NCI-H446 (cell line): ENCODE results near the gene PALLD.
A peak's percentile ranks its signal among the peaks of the same experiment; 100 is the strongest.
"Not testable (repeated sequence)": the region's sequence is repeated elsewhere in the genome, so short reads cannot be mapped to it uniquely, and the experiment has no call there.

Source experiments
- DNase-seq, 2 experiments: peaks; one replicate each; lab custom pipeline; 2025; lab: John Stamatoyannopoulos, UW

The PALLD gene

DNA sequence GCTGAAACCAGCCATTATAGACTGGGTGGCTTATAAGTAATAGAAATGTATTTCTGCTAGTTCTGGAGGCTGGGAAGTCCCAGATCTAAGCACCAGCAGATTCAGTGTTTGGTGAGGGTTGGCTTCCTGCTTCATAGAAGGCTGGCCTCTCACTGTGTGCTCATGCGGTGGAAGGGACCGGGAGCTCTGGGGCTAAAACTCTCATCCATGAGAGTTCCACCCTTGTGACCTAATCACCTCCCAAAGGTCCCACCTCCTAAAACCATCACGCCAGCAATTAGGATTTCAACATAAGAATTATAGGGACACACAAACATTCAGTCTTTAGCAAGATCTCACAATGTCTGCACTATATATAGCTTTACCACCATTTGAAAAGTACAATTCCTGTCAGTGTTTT lies 298.0 kb downstream of the PALLD start:
- DNase-seq, result no peak

DNA sequence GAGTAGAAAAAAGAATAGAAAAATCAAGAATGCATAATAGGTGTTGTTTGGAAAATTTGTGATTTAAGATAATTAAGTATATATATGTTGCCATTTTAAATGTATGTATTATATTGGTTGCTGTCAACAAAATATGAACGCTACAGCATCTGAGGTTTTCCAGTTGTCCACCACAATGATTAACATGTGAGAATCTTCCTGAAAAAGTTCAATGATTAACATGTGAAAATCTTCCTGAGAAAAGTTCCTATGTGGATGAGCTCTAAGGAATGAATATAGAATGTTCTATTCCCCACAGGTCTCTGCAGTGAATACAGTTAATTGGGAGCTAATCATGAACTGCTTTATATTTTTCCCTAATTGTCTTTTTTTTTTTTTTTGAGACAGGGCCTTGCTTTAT lies 298.5 kb downstream of the PALLD start:
- DNase-seq, result no peak

DNA sequence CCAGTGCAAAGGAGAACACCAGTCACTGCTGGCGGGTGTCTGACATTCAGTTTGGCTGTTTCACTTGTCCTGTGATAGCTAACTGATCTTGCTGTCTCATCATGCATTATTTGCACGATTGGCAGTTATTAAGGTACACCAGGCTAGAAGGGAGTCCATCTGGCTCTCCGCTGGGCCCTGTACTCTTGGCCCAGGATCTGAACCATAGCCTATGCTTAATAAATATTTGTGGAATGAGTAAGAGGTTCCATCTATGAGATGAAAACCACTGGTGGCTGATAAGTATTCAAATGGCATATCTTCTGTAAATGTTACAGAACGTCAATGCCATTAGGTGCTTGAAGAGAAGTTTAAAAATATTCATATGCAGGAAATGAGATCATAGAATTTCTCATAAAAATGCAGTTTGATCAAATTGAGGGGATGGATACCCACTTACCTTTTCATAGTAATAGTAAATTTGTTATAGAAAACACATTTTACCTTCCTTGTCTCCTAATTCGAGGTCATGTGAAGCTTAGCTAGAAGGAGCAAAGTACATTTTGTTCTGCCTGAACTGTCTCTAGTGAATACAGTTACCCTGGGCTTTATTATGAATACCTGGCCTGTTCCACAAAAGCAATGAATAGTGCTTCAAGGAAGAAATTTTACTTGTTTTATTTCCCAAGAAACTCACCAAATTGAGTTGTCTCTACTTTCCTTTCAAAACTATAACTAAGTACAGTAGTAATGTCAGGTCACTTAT lies 299.7 kb downstream of the PALLD start:
- peak; percentile 18 to 75 for DNase-seq

DNA sequence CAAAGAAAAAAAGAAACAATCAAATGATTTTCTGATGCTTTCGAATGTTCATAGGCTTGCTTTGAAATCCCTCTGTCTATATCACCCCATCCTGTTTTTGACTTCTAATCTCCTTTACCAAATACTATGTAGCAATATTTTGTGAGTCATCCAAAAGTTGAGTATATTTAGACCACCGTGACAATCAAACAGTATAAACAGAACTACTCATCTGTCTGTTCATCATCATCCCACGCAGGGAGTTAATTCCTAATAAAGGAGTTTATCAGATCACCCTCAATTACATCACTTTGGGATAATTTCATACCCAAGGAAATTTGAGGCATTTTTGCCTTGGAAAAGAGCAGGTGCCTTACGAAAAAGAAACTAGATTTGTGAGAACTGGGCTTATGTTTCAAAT lies 300.3 kb downstream of the PALLD start:
- DNase-seq, result no peak

DNA sequence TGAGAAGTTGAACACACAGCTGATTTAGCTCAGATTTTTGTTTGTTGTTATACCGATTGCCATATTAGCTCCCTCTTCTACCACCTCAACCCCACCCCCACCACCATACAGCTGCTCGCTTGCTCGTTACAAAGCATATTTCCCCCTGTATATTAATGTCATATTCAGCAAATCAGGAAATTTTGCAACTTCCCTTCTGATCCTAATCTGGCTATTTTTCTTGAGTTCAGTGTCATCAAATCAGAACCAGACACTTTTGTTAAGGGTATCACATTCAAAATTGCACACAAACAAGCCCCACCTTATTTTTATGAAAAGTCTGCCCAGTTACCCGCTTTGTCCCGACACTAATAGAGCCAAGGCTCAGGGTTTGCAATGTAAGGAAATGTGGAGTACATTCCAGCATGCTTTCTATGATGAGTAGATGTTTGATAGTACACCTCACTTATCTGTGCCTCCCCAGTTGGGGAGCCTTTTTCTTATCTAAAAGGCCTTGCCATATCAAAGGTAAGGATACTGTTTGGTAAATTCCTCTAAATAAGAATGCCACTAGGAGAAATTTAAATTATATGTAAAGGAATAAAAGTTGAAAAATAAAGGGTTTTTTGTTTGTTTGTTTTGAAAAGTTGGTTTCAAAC lies 301.0 kb downstream of the PALLD start:
- DNase-seq, result no peak

DNA sequence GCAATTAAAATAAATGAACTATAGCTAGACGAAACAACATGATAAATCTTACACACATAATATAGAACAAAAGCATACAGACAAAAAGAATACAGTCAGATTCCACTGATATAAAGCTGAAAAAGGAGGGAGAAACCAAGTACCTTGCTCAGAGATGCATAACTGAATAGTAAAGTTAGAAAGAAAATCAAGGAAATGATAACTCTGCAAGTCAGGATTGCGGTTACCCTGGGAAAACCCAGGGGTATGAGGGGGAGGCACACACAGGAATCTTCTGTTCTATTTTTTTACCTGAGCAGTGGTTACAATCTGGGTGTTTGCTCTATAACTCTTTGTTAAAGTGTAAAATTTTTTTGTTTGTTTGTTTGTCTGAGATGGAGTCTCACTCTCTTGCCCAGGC lies 304.1 kb downstream of the PALLD start:
- no peak for DNase-seq

DNA sequence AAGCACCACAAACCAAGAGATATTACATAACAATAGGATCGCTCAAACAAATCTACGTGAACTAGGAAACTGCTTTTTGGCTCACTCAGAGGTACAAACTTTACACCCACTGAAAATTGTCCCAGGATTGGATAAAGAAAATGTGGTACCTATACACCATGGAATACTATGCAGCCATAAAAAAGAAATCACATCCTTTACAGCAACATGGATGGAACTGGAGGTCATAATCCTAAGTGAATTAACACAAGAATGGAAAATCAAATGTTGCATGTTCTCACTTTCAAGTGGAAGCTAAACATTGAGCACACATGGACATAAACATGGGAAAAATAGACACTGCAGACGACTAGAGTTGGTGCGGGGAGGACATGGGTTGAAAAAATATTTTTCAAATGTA lies 305.4 kb downstream of the PALLD start:
- no peak for DNase-seq

DNA sequence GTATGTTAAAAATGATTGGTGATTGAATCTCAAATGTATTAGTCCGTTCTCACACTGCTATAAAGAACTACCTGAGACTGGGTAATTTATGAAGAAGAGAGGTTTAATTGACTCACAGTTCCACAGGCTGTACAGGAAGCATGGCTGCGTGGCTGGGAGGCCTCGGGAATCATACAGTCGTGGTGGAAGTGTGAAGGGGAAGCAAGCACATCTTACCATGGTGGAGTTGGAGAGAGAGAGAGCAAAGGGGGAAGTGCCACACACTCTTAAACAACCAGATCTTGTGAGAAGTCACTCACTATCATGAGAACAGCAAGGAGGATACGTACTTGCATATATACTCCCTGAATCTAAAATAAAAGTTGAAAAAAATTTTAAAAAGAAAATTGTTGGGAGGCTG lies 306.2 kb downstream of the PALLD start:
- DNase-seq, result not testable (repeated sequence)

DNA sequence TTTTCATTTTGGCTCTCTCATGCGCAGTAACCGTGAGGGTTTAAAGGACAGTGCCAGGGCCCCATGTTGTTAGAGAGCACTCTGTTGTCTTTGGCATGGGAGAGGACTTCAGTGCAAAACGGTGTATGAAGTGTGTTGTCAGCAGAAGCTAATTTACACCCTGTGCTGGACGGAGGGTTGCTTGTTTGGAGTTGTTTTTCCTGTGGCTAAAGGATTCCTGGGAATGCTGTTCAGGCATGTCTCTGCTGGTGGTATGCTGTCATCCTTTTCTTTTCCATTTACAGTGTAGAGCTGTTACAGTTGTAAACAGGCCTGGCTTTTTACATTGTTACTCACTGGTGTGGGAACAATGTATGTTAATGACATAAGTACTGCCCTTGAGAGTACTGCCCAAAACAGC lies 306.9 kb downstream of the PALLD start:
- DNase-seq, result peak in 1 of 2 experiments; percentile 63

DNA sequence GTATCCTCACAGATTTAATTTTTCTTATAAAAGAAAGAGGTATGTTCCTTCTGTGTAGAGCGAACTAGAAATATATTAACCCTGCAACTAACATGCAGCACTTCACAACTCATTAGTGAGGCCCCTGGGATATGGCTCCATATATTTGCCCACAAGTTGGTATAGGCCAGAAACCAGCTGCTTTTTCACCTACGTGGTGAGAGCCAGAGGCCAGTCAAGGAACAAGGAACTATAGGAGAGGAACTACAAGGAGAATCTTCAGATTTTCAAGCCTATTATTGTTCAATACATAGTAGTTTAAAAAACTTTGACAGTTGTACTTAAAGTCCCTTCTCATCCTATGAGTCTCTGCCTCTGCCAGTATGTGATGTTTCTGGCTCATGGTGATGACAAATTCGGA lies 307.3 kb downstream of the PALLD start:
- no peak for DNase-seq

DNA sequence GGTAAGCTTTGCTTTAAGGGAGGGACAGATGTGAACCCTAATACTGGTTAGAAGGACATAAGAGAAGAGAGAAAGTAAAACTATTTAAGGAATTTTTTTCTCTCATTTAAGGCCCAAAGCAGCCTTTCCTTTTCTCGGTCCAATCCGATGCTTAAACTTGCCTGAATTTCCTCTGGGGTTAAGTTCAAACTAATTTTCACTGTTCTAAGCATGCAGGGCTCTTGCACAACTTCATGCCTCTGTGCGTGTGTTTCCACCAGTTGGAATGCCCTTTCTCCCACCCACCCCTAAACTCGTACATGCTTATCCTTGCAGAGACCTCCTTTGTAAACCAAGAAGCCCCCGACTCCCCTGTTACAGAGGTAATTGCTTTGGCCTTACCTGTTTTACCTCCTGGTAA lies 308.5 kb downstream of the PALLD start:
- DNase-seq, result no peak

DNA sequence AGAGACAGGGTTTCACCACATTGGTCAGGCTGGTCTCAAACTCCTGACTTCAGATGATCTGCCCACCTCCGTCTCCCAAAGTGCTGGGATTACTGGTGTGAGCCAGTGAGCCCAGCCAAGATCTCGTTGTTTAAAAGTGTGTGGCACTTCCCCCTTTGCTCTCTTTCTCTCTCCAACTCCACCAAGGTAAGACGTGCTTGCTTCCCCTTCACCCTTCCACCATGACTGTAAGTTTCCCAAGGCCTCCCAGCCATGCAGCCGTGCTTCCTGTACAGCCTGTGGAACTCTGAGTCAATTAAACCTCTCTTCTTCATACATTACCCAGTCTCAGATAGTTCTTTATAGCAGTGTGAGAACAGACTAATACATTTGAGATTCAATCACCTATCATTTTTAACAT lies 309.4 kb downstream of the PALLD start:
- not testable (repeated sequence) for DNase-seq

DNA sequence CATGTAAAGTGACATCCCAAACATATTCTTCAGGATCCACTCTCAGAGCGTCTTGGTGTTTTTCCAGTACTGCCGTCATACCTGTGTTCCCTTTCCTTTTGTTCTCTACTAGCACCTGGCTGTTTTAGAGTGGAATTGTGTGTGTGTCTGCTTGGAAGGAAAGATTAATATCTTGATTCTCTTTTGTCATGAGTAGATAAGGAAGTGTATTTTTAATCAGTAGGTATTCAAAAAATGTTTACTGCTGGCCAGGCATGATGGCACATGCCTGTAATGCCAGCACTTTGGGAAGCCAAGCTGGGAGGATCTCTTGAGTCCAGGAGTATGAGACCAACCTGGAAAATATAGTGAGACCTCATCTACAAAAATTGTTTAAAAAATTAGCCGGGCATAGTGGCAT lies 314.4 kb downstream of the PALLD start:
- no peak for DNase-seq

DNA sequence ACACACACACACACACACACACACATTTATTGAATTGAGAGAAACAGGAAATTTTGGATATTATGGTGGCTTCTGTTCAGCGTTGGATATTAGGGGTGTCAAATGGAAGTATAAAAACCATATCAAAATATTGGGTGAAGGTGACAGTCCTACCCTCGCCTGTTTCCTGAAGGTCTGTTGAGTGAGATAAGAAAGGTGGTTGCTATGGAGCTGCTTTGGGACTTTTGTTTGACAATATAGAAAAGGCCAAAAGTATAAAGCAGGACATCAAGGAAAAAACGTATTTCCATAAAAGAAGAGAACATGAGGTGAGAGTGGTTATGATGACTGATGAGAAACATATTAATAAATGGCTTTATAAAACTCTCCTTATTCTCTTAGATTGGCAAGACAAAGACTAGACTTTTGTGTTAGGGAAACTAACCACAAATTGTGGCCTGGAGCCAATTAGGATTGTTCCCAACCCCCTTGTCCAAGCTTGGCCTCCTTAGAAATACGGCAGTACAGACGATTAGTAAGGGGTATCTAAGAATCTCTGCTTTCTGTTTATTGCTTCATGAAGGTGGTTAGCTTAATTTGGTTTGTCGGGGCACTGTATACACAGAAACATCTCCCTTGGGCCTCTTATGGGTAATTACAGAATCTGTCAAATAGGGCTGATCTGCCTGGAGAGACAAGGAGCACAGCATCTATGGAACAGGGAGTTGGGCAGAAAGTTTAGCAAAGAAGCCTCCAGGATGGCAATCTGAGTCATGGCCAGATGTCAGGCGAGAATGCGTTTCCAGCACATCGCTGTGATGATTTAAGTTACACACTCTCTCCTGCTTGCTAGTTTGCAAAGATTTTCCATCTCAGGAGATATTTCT lies 315.2 kb downstream of the PALLD start:
- no peak for DNase-seq

DNA sequence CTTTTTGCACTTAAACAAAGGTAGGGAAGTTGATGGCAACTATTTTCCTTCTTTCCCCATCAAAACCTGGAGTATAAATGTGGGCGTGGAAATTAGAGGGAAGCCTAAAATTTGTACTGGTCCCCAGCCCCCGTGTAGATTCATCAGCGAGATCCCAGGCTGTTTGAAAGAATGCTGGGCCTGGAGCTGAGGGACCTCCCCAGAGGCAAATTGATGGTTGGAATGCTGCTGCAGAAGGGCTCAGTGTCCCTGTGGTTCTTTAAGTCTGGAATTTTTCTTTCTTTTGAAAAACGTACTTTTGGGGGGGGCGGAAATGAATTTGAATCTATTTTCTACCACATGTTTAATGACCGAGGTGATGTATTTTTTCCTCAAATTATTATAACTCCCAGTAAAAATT lies 316.0 kb downstream of the PALLD start:
- DNase-seq, result no peak

DNA sequence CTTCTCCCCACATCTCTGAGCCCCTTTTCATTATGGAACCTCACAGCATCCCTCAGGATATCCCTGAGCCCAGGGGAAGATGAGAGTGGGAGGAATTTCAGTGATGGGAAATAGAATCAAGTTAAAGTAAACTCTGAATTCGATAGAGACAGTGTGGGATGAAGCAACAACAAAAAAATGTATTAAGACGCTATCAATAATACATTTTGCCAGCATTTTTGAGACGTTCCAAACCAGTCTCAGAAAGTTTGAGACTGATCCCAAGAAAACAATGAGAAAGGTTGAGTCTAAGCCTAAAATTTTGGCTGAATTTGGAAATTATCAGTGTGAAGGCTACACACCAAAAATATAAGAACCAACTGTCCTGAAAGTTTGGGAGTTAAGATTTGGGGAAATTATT lies 317.0 kb downstream of the PALLD start:
- DNase-seq, result no peak

DNA sequence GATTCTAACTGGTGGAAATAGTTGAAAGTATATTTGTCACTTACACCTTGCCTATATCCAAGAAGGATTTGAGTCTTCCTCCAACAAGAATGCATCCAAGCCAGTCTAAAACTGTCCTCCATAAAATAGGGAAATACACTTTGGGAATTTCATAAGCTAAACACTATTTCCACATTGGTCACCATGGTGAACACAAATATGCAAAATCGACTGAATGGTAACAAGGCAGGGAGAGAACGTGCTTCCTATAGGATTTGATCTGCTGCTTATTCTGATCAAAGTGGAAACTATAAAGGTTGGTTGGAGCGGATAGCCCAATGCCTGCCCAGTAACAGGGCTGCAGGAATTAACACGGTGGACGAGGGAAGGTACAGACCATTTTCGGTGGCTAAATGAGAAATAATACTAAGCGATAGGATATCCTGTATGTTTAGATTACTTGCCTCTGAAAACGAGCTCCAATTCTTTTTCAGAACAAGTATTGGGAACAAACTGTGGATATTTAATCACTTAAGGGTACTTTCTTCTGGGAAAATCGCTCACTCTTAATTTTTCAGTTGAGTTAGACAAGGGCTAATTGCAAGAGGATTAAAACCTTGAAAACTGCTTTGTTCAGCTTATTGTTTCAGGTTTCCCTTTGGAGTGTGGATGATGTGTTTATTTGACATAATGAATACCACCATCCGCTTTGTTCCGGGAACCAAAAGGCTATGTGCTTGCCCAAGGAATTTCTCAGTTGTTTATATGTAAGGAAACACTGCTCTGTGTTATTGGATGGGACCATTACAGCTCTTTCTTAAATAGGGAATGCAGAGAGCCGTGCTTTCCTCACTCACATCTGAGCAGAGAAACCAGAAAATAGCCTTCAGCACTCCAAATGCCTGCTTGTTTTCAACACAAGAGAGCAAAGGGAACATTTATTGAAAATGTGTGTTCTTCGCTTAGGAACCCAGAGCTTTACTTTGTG lies 318.8 kb downstream of the PALLD start:
- no peak for DNase-seq

DNA sequence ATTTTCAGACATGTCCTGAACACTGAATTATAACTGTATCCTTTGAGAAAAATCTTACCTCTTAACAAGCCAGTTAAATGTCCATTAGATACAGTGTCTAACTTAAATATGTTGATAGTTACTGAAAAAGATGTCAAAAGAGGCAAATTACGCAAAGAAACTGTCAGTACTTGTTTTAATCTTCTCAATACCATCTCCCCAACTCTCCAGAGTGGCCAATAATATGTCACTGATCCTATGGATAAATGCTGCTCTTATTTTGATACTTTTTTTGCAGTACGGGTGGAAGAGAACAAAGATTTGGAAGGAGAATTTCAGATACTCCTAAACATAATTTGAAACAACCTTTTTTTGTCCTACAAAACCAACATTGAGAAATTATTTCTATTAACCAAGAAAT lies 320.5 kb downstream of the PALLD start:
- peak in 1 of 2 experiments; percentile 6 for DNase-seq

DNA sequence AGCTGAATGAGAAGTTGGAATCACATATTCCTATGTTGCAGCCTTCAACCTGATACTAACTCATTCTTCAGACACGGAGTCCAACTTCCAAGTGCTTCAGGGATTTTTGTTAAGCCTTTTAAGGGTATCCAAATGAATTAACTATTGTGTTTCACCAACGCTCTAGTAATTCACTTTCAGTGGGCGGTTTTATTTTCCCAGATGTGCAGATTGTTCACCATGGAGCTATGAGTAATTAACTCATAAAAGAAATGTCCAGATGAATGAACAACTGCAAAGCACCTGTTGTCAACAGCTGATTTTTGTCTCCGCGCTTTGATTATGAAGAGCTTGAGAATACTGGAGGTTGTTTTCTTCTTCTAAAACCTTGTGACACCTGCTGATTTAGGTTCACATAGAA lies 325.6 kb downstream of the PALLD start:
- no peak for DNase-seq

DNA sequence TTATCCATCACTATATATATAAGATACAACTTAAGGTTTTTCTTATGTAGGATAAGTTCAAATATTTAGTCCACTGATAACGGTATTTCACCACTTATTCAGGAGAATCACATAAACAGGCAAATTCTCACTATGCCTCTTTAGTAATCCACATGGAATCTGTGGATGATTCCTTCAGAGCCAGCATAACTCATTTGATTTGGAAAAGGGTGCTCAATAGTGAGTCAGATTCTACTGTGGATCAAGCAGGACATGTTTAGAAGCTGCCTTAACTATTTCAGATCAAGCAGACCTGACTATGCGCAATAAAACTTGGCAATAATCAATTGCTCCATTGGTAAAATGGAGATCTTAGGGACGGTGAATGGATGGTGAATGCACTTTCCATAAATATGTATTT lies 329.1 kb downstream of the PALLD start:
- no peak for DNase-seq

DNA sequence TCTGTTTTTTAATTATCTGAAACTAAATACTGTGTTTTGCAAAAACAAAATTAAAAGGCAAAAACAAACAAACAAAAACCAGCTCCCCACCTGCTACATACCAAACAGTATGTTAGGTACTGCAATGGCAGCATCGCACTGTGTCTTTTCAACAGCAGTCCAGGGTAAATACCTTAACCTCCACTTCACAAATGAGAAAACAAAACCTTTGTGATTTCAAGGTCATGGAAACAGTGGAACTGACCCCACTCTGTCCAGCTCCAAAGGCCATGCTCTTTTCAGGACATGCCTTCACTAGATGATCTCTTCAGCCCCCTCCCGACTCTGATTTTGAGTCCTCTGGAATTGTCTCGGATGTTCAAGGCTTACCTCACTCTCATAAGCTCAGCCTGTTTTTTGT lies 329.8 kb downstream of the PALLD start:
- no peak for DNase-seq
